Muscle of back (tissue), 11 donors: ENCODE measurements around the gene MATR3. TPM values are rescaled to one million over a fixed set of nuclear protein-coding genes. Genes with fewer than 3 reads are reported as not detected.
"Not testable (repeated sequence)": the region's sequence is repeated elsewhere in the genome, so short reads cannot be mapped to it uniquely, and the experiment has no call there.

Source experiments
- DNase-seq, 3 donors: peaks; one replicate each; pipeline versions ENCODE4 v3.0.0 to v3.0.0-alpha.2; 2013
- polyA plus RNA-seq, 10 donors: library from polyadenylated mRNA; unstranded; fragments of 120-200 nt; gene quantifications; one replicate each; pipeline ENCODE4 v1.2.1, GENCODE V29; 2013; ENCODE audit not compliant: insufficient read length in 10 of 10

Gene MATR3
- polyA plus RNA-seq, 10 donors = 262 to 386 (median 338) TPM

DNA sequence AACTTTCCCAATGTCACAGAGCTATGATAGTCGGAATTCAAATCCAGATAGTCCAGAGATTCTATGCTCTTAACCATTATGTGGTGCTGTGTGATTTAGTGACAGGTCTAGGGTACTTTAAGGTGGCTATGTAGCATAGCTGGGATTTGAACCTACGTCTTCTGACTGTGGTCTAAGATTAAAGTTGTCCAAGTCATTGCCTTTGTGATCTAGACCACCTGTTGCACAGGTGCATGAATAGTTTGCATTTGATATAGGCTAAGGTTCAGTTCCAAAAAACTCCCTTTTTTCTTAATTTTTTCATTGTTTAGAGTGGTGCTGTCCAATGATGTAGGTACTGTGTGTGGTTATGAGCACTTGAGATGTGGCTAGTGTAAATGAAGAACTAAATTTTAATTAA, 50.6 kb downstream of the MATR3 start:
- no peak for DNase-seq

DNA sequence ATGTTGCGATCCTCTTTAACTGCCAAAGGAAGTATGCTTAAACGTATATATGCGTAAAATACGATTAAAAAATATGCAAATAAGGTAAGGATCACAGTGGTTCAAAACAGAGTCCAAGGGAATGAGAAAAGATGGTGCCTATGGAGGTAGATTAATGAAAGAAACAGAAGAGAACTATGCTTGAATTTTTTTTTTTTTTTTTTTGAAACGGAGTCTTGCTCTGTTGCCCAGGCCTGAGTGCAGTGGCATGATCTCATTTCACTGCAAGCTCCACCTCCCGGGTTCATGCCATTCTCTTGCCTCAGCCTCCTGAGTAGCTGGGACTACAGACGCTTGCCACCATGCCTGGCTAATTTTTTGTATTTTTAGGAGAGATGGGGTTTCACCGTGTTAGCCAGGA, 51.9 kb downstream of the MATR3 start:
- not testable (repeated sequence) for DNase-seq

DNA sequence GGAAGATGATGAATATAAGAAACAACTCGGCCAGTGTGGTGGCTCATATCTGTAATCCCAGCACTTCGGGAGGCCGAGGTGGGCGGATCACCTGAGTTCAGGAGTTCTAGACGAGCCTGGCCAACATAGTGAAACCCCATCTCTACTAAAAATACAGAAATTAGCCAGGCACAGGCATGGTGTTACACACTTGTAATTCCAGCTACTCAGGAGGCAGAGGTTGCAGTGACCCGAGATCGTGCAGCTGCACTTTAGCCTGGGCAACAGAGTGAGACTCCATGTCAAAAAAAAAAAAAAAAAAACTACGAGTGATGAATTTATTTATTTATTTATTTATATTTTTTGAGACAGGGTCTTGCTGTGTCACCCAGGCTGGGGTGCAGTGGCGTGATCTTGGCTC, 54.3 kb downstream of the MATR3 start:
- not testable (repeated sequence) for DNase-seq

DNA sequence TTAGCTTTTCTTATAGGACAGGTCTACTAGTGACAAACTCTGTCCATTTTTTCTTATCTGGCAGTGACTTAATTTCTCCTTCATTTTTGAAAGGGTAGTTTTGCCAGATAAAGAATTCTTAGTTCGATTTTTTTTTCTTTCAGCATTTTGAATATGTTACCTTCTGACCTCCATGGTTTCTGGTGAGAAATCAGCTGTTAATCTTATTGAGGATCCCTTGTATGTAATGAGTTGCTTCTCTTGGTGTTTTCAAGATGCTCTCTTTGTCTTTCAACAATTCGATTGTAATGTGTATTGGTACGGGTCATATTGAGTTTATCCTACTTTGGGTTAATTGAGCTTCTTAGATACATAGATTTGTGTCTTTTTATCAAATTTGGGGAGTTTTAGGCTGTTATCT, 60.6 kb downstream of the MATR3 start:
- no peak for DNase-seq

DNA sequence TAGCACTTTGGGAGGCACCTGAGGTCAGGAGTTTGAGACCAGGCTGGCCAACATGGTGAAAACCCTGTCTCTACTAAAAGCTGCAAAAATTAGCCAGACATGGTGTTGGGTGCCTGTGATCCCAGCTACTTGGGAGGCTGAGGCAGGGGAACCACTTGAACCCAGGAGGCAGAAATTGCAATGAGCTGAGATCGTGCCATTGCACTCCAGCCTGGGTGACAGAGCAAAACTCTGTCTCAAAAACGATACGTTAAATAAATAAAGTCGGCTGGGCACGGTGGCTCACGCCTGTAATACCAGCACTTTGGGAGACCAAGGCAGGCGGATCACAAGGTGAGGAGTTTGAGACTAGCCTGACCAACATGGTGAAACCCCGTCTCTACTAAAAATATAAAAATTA, 62.4 kb downstream of the MATR3 start:
- DNase-seq = not testable (repeated sequence)

DNA sequence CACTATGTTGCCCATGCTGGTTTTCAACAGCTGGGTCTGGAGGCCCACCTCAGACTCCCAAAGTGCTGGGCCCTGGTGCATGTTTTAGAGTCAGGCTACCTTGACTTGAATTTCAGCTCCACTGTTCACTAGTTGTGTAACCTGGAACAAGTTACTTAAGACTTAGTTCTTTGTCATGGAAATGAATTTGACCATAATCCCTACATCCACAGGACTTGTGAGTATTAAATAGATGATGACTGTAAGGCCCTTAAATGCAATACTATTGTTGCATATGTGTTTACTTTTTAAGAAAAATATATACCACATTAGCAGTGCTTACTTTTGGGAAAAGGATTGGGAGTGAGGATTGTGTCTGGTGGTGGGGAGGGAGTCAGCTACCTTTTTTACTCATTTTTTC, 64.5 kb downstream of the MATR3 start:
- no peak for DNase-seq

DNA sequence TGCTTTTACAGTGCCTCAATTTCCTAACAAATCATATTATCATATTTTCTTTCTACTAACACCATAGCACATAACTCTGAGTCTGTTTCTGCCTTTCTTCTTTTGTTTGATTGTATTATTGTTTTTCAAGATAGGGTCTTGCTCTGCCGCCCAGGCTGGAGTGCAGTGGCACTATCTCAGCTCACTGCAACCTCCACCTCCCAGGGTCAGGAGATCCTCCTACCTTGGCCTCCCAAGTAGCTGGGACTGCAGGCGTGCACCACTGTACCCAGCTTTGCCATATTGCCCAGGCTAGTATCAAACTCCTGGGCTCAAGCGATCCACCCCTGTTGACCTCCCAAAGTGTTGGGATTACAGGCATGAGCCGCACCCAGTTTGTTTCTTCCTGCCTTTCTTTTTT, 66.8 kb downstream of the MATR3 start:
- no peak for DNase-seq

DNA sequence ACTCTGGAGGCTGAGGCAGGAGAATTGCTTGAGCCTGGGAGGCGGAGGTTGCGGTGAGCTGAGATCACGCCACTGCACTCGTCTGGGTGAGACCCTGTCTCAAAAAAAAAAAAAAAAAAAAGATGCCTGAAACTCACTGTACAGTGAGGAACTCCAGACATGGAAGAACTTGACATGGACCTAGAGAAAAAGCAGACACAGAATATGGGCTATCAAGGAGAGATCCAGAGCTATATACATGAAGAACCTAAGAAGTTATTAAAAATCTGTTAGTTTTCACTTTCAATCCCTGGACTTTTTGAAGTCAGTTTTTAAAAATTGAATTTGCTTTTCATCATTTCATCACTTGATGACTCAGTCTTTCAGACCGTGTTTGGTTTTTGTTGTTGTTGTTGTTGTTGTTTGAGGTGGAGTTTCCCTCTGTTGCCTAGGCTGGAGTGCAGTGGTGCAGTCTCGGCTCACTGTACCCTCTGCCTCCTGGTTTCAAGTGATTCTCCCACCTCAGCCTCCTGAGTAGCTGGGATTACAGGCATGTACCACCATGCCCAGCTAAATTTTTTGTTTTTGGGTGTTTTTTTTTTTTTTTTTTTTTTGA, 68.4 kb downstream of the MATR3 start:
- no peak for DNase-seq

DNA sequence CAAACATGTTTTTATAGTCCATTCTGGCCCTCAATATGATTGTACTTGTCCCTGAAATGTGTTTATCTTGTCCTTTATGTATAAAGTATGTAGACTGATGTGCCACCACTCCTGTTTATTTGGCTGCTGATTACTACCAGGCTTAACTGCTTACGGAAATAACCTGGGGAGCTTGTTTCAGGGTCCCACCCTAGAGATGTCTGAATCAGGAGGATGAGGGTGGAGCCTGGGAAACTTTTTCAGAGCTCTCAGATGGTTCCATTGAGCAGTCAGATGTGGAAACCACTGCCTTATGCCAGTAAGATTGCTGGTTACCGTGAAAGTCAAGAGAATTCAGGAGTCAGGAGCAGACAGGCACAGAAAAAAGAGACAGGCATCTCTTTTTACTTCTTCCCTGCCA, 70.4 kb downstream of the MATR3 start:
- no peak for DNase-seq

DNA sequence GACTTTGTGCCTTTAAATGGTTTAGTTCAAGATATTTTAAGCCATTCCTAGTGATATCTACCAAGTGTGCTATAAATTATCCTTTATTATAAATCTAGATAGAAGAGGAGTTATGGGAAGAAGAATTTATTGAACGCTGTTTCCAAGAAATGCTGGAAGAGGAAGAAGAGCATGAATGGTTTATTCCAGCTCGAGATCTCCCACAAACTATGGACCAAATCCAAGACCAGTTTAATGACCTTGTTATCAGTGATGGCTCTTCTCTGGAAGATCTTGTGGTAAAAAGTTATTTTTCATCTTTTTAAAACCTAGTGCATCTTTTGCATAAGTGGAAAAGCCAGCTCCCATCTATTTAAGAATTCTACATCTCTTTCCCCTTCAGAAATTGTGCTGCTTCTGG, 70.9 kb downstream of the MATR3 start:
- no peak for DNase-seq

DNA sequence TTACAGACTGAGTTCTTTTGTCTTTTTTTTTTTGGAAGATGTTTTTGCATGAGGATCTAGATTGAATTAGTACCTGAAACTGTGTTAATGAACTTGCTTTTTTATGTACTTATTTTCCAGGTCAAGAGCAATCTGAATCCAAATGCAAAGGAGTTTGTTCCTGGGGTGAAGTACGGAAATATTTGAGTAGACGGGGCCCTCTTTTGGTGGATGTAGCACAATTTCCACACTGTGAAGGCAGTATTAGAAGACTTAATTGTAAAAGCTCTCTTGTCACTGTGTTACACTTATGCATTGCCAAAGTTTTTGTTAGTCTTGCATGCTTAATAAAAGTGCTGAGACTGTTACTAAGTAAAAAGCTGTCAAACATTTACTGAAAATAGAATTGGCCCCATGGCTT, 75.1 kb downstream of the MATR3 start:
- DNase-seq = no peak

DNA sequence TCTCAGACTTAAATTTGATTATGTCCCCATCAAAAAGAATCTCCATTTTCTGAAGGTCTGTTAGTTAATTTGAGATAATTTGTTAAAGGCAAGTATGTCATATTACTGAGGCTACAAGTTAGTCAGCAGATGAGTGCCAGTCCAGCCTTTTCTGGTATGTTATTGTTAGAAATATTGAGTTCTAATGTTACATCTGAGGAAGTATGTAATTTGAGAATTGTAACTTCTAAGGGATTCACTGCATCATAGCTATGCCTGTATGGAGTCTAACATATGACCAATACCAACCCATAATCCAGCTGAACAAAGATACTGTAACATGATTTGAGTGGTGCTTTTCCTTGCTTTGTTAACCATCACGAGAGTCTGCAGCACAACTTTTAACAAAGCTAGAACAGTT, 75.6 kb downstream of the MATR3 start:
- no peak for DNase-seq

DNA sequence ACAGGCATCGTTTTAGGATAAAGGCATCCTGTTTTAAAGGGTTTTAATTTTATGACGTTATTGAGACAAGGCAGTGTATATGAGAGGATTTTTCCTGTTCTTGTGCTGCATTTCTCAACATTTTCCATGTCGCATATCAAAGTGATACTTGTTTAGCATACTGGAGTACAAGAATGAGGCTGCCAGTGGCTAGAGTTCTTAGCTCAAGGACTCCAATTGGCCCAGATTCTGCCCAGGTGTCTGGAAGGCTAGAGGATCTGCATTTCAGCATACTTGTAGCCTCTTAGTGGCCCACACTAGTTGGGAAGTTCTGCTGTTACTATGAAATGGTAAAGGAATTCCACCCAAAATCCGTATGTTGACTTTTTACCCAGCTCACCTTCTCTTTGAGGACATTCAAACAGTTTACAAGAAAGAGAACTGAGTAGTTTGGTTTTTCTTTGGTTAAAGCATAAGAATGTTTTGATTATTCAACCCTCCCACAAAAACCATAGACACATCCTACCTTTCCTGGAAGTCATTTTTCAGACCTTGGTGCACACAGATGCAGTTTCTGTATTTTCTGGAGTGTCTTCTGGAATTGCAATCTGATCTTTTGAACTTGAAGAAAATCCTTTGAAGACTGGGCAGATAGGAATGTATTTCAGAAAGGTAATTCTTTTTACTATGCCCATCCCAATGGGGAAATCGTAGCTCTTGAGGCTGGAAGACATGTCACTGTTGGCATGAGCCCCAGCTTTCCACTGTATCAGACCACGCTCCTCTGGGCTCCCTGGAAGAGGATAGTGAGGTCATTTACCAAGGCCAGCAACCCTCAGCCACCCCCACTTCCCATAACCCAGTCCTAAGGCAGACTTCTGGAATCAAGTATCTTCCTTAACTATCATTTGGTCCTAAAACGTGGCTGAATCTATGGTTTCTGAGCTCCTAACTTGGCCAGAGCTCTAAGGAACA, 78.2 kb downstream of the MATR3 start:
- DNase-seq = no peak

DNA sequence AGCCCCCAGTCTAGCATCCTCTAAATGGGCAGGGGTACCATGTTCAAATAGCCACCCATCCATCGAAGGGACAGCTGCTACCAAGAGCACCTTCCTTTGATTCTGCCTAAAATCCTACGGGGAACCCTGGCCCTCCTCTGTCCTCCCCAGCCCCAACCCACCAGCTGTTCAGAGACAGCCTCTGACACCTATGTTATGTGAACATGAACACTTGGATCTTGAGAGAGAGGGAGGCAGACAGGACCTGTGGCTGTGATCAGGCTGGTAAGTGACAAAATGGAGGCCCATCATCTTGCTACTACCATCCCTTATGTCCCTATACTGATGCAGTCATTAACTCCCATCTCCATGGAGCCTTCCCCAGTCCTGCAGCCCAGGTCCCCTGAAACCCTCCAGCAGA, 81.4 kb downstream of the MATR3 start:
- DNase-seq = no peak

DNA sequence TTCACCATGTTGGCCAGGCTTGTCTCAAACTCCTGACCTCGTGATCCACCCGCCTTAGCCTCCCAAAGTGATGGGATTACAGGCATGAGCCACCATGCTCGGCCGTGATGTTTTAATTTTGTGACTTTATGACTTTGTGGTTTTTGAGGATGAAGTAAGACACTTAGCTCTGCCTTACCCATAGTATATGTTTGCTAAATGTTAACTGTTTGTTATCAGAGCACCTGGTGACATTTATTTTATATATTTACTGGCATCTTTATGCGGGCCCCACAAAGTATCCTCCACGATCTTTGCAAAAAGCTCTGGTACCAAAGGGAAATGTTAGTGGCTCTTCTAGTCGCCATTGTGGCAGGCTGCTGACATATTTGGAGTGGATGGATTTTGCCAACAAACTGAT, 82.8 kb downstream of the MATR3 start:
- DNase-seq = no peak

DNA sequence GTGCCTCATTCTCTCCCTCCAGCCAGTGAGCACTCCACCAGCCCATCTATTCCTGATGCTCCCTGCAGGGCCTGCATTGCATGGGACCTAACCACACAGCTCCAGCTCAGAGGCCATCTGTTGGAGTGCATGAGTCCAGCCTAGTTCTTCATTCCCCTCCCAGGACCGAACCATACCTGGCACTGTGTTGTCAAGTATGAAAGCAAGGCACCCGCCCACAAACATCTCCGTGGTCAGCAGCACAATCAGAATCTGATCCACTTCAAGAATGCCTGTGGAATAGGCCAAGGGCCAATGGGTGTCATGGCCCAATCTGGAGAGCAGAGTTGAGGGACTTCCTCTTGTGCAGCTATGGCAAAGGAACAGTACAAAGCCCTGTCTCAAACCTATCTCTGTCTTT, 83.7 kb downstream of the MATR3 start:
- DNase-seq = no peak

DNA sequence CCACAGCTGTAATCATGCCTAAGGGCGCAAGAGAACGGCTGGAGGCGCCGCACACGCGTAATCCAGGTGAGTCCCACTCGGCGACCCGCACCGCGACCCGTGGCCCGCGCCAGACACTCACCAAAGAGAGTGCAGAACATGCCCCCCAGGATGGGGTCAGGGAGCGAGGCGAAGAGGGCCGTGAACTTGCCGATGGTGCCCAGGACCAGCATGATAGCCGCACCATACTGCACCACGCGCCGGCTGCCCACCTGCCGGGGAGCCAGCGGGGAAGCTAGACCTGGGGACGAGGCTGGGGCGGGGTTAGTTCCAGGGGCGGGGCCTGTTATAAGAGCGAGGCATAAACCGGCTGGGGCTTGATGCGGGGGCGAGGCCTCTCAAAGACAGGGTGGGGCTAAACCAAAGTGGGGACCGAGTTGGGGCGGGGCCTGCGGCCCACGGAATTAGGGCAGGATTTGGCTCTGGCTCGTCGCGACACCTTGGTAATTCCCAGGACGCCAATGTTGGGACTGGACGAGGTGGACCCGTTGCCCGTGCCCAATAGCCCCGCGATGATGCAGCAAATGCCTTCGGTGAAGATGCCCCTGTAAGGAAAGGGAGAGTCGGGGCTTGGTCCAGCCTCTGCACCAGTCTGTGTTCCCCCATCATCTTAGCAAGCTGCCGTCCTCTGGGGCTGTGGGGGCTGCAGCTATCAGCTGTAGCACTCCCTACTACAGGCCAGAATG, 84.7 kb downstream of the MATR3 start:
- DNase-seq = no peak

DNA sequence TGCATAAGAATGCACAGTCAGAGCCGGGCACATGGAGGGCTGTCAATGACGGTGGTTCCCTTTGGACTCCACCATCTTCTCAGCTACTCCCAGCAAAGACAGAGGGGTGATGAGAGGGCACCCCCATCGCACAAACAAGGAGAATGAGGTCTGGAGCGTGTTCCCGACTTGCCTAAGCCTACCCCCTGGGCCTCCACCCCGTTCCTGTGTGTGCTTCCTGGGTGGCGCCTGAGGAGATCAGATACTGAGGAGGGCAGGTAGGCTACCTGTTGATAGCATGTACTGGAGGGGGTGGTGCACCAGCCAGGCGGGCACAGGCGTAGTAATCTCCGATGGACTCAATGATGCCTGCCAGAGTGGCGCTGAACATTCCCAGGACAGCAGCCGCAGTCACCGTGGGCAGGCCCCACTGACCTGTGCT, 85.4 kb downstream of the MATR3 start:
- DNase-seq = no peak

DNA sequence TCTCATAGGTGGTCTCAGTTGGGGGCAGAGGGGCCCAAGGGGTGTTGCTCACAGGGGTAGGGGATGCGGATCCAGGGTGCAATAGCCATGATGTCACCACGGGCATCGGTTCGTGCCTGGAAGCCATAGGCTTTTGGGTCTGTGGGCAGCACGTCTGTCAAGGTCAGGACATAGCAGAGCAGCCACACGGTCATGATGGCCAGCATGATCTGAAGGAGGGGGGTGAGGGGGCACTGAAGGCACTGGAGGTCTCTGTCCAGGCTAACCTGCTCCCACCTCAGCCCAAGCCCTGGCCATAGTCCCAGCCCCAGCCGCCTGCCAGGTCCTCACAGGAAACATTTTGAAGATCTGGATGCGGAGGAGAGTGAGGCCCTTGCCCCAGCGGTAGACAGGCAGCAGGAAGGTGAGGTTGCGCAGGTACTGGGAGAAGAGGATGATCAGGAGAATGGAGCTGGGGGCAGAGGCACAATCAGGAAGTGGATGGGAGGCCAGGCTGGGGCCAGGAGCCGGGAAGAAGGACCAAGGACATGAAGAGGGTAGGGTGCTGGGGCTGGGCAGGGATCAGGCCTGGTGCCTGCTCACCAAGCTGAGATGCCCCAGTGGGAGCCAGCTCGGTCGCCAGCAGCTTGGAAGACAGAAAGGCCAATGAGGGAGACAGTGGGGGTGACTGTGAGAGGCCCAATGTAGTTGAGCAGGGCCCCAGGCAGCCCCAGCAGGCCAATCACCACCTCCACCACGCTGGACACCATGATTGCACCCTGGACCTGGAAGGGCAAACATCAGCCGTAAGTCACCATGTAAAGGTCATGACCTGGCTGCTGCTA, 86.3 kb downstream of the MATR3 start:
- DNase-seq = no peak
